A172 (cell line): ENCODE measurements around the gene S1PR5. TPM values are rescaled to one million over a fixed set of nuclear protein-coding genes. Genes with fewer than 3 reads are reported as not detected.

ENCODE experiments used
- DNase-seq: peaks from one replicate; pipeline ENCODE4 v3.0.0-alpha.2; 2015; ENCODE audit warnings: low spot score
- total RNA-seq: library from RNA; depleted of rRNA; stranded (reverse); fragments of >200 nt; shearing (Covaris generic); gene quantifications from 2 replicates; pipeline ENCODE4 v1.2.3, GENCODE V29; 2014

Gene S1PR5
- total RNA-seq, 1 experiment from 2014 or later: 9.0 TPM

DNA sequence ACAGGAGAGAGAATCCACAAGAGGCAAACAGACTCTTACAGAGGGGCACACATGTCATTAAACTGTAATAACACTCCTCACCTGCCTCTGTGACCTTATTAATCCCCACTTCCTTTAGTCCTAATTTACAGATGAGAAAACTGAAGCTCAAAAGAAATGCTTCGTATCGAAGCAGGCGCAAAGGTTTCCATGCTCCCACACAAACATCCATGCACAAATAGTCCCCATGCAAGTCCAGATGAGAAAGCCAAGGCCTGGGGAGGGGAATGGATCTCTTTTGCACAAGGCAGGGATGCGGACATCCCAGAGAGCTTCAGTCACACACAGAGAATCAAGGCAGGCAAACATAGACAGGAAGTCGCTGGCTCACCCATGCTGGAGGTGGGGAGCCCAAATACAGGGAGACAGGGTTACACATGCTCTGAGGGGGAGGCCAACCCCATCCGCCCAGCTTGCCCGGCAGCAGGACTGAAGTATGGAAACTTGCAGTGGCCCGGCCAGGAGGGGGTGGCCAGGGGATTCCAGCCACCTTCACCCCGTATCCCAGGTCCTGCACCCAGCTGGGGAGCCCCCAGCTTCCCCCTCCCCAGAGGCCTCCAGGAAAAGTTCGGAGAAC, 468 bp downstream of the S1PR5 start:
- DNase-seq: peak; percentile 60

DNA sequence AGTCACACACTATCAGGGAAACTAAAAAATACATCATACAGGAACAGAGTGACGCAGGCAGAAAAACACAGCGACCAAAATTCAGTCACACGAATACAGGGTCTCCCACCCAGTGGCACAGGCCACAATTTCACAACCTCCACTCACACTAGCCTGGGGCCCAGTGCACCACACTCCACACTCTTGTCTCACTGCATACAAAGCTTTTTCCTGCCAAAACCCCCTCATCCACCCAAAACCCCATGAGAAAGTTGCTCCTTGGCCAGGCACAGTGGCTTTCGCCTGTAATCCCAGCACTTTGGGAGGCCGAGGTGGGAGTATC, 1.2 kb downstream of the S1PR5 start:
- DNase-seq: no peak

DNA sequence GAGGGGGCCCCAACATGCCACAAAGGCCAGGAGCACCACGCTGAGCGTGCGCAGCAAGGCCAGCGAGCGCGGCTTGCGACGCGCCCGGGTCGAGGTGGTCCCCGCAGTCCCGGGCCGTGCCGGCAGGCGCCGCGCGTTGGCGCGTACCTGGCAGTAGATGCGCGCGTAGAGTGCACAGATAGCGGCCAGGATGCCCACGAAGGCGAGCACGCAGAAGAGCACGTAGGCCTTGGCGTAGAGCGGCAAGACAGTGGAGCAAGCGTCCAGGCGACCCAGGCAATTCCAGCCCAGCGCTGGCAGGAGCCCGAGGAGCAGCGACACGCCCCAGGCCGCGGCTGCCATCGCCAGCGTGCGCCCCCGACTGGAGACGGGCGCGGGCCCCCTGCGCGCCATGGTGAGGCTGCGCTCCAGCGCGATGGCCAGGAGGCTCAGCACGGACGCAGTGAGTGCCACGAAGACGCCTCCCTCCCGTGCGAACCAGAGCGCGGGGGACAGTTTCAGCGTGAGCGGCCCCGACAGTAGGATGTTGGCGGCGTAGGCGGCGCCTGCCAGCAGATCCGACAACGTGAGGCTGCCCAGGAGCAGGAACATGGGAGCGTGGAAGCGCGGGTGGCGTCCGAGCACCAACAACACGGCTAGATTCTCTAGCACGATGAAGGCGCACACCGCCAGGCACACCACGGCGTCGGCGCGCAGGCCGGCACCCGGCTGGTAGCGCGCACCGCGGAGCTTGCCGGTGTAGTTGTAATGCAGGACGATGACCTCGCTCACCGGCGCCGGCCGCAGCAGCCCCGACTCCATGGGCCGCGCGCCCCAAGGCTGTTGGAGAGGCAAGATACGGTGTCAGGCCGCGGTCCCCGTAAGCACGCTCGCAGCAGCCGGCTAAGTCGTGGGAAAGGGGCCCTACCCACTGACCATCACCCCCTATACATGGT, 2.8 kb downstream of the S1PR5 start:
- DNase-seq: no peak

- no peak for DNase-seq
Observed at GRCh38 chr19:10513223-10513622, 4.0 kb downstream of the S1PR5 start.

- no peak for DNase-seq
Observed at GRCh38 chr19:10510301-10510802, 6.9 kb downstream of the S1PR5 start.

- DNase-seq: no peak
Observed at GRCh38 chr19:10508707-10509106, 8.5 kb downstream of the S1PR5 start.

DNA sequence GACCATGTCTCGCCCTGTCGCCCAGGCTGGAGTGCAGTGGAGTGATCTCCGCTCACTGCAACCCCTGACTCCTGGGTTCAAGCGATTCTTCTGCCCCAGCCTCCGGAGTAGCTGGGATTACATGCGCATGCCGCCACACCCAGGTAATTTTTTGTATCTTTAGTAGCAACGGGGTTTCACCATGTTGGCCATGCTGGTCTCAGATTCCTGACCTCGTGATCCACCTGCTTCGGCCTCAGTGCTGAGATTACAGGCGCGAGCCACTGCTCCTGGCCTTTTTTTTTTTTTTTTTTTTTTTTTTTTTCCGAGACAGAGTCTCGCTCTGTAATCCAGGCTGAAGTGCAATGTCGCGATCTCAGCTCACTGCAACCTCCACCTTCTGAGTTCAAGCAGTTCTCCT, 9.2 kb downstream of the S1PR5 start:
- DNase-seq: no peak

DNA sequence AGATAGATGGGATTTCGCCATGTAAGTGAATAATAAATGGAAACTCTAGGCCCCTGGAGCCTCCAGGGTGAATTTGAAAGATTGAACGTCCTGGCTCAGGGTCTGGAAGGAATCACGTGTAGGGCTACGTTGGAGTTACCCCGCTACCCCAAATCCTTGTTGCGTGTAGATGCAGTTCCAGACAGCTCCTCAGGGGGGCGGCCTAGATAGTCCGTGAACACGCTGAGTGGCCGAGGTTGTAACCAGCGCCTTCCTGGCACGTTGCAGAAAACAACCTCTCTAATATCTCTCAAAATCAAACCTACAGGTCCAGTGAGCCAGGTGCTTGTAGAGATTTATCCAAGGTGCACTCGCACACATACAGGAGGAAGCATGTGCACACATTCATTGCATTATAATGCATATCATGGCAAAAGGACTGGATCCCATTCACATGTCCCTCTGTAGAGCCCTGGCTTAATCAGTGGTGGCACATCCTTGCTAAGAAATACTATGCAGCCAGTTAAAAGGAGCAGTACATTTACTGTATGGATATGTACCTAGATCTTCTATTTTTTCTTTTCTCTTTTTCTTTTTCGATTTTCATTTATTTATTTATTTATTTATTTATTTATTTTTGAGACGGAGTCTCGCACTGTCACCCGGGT, 11.5 kb downstream of the S1PR5 start:
- peak; percentile 29 for DNase-seq

GRCh38 chr19:10503002-10503789, 14.1 kb downstream of the S1PR5 start, which contains the start of gene KEAP1:
KEAP1 (minus strand) TSS chr19:10503356; CDS start chr19:10500033, 3,323 bp downstream.
- DNase-seq: peak; percentile 23

DNA sequence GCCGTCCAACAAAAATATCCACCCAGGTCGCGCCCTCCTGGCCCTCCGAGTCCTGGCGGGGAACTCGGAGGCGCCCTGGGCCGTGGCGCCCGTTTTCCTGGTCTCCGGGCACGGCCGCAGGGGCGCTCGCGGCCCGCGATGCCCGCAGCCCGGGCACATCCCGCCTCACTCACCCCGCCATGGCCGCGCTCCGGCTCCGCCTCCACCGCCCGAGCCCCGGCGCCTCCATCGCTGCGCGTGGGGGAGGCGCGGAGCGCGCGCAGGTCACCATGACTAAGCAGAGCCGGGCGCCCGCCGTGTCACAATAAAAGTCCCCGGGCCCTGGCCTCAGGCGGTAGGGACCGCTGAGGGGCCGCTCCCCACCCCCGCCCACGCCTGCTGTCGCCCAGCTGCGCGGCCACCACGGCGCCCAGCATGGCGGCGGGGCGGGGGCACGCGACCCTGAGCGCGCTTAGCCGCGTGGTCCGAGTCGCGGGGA, 14.7 kb downstream of the S1PR5 start:
- peak; percentile 82 for DNase-seq

GRCh38 chr19:10501971-10502523, 15.2 kb downstream of the S1PR5 start:
- peak; percentile 57 for DNase-seq

DNA sequence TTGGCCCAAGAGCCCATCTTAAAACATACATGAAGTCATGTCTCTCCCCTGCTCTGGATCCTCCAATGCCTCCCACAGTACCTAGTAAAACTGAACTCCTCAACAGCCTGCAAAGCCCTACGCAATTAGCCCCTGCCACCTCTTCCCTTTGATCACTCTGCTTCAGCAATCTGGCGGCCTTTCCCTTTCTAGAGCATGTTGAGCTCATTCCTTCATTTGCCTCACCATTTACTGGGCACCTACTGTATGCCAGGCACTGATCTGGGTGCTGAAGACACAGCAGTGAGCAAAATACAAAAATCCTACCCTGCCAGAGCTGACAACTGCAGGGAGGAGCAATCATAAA, 17.0 kb downstream of the S1PR5 start:
- DNase-seq: no peak

DNA sequence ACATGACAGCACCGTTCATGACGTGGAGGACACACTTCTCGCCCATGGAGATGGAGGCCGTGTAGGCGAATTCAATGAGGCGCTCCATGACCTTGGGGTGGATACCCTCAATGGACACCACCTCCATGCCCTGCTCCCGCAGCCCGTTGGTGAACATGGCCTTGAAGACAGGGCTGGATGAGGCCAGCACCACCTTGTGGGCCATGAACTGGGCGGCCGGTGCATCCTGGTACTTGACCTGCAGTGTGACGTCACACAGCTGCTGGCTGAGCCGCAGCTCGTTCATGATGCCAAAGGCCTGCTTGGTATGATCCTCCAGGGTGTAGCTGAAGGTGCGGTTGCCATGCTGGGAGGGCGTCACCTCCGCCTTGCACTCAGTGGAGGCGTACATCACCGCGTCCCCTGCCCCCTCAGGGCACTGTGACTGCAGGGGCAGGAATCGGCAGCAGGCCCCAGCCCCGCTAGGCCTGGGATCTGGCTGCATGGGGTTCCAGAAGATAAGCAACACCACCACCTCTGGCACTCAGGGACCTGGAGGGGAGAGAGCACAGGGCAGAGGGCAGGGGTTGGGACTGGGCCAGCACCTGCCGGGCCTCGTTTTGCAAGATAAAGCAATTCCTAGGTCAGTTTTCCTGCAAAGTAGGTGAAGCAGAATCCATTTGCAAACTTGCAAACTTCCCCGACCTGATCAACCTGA, 17.5 kb downstream of the S1PR5 start:
- DNase-seq: no peak

DNA sequence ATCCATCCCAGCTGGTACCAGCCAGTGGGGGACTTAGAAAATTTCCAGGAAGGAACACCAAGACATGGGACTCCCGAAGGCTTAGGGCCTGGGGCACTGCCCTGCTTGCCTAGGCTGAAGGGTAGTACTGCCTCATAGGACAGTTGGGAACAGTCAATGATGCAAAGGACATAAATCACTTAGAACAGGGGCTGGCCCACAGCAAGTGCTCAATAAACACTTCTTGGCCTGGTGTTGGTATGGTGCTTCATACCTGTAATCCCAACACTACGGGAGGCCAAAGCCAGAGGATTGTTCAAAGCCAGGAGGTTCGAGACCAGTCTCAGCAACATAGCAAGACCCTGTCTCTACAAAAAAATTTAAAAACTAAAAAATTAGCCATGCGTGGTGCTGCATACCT, 19.9 kb downstream of the S1PR5 start:
- DNase-seq: no peak

DNA sequence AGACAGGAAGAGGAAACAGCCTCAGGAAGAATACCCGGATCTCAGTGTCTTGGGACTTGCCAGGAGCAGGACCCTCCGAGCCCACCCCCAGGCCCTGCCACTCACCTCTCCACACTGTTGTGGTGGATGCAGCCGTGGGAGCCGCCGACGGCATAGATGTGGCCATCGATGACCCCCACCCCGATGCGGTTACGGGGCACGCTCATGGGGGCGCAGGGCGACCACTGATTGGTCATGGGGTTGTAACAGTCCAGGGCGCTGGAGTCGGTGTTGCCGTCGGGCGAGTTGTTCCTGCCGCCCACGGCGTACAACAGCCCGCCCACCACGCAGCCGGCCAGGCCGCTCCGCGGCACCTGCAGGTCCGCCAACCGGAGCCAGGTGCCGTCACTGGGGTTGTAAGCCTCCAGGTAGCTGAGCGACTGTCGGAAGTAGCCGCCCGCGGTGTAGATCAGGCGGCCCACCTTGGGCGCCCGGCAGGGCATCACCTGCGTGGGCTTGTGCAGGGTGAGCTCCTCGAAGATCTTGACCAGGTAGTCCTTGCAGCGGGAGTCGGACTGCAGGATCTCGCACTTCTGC, 25.7 kb downstream of the S1PR5 start:
- no peak for DNase-seq

DNA sequence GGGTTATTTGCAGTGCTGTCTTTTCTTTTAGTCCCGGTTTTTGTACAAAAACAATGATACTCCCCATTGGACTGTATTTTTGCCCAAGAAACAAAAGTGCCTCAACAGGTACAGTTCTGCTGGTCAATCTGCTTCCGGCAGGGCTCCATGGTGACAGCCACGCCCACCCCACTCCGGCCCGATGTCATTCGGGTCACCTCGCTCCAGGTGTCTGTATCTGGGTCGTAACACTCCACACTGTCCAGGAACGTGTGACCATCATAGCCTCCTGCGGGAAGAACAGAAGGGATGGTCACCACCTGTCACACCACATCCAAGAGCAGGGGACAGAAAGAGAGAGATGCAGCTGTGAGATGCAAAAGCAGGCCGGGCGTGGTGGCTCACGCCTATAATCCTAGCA, 30.7 kb downstream of the S1PR5 start:
- DNase-seq: no peak

GRCh38 chr19:10478903-10479384, 38.3 kb downstream of the S1PR5 start:
- peak; percentile 79 for DNase-seq

DNA sequence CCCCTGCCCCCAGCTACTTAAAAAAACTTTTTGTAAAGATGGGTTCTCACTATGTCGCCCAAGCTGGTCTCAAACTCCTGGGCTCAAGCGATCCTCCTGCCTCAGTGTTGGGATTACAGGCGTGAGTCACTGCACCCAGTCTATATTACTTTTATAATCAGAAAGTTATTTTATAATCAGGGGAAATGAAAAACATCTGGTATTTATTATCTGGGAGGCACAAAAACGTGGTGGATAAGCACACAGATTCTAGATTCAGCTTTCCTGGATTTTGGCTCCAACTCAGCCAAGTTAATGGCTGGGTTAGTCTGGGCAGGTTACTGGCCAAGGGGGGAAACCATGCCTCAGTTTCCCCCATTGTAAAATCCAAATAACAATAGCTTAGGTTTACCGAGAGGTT, 38.8 kb downstream of the S1PR5 start:
- no peak for DNase-seq

GRCh38 chr19:10474962-10475451, 42.2 kb downstream of the S1PR5 start:
- DNase-seq: no peak

- DNase-seq: no peak
Observed at GRCh38 chr19:10473192-10473591, 44.1 kb downstream of the S1PR5 start.
